Endothelial cell of umbilical vein (primary cell): ENCODE data around the gene IQCE. TPM values are rescaled to one million over a fixed set of nuclear protein-coding genes. Genes with fewer than 3 reads are reported as not detected.
"Not testable (repeated sequence)": the region's sequence is repeated elsewhere in the genome, so short reads cannot be mapped to it uniquely, and the experiment has no call there.

Source experiments
- BruUV-seq: library from RNA; stranded (reverse); fragments of 400-500 nt; replicated peaks from 2 replicates; lab custom pipeline; 2021; lab: Mats Ljungman, UMichigan
- CTCF ChIA-PET: fragments of 300-600, 350-600 bp; sonication (Branson Sonifier 250); formaldehyde crosslinking; loops from one replicate; lab custom pipeline; 2021; ENCODE audit warnings: antibody characterized with exemption, inconsistent platforms; lab: Charles Lee
- POLR2A ChIA-PET: fragments of 300-600, 350-600 bp; sonication (Branson Sonifier 250); formaldehyde crosslinking; loops from one replicate; lab custom pipeline; 2021; ENCODE audit warnings: antibody characterized with exemption, inconsistent platforms; lab: Charles Lee
- DNase-seq: peaks from one replicate; pipeline ENCODE4 v3.0.0-alpha.2; 2011; ENCODE audit warnings: low read depth, low spot score
- FAIRE-seq: peaks from 2 replicates; lab custom pipeline; 2011; peaks lifted over from hg19 to GRCh38; lab: Jason Lieb, UNC
- H2AFZ ChIP-seq: 2 replicates; pipeline ENCODE4 v1.6.0; 2012; ENCODE audit warnings: low read depth, low read length, control low read depth, inconsistent platforms
- H3K27ac ChIP-seq: 2 replicates; pipeline ENCODE4 v1.5.1; 2011; ENCODE audit warnings: low read depth, mild to moderate bottlenecking, control low read depth, low read length, moderate library complexity; ENCODE audit not compliant: insufficient read depth
- H3K27me3 ChIP-seq, 2 experiments: 2 replicates each; pipeline versions ENCODE4 v1.6.0 to v1.6.1; 2011; ENCODE audit warnings: low read length in 2 of 2, mixed read lengths in 1 of 2; ENCODE audit not compliant: control insufficient read depth in 2 of 2, insufficient read depth in 2 of 2
- H3K36me3 ChIP-seq, 2 experiments: 2 replicates in 1 of 2; 3 replicates in 1 of 2; pipeline ENCODE4 v1.5.1; 2011; ENCODE audit warnings: low read length in 2 of 2, mild to moderate bottlenecking in 1 of 2, moderate library complexity in 1 of 2; ENCODE audit not compliant: control insufficient read depth in 2 of 2, insufficient read depth in 2 of 2; ENCODE audit errors: extremely low read depth in 1 of 2
- H3K4me1 ChIP-seq: 3 replicates; pipeline ENCODE4 v1.5.1; 2011; ENCODE audit warnings: mild to moderate bottlenecking, low read length; ENCODE audit not compliant: control insufficient read depth, insufficient read depth; ENCODE audit errors: extremely low read depth
- H3K4me2 ChIP-seq: 2 replicates; pipeline ENCODE4 v1.6.1; 2011; ENCODE audit warnings: low read length, control low read depth, mixed read lengths; ENCODE audit not compliant: insufficient read depth
- H3K4me3 ChIP-seq, 3 experiments: fragments of 200-600 bp in 1 of 3; sonication (generic), shearing (Covaris generic) in 1 of 3; replicated peaks in 1 of 3; 2 replicates each; pipeline ENCODE4 v1.5.1; 2011 to 2016; ENCODE audit warnings: control low read depth in 3 of 3, low read length in 3 of 3, mild to moderate bottlenecking in 2 of 3, inconsistent platforms in 1 of 3, low read depth in 1 of 3, moderate library complexity in 1 of 3; ENCODE audit not compliant: insufficient read depth in 1 of 3
- H3K79me2 ChIP-seq: 2 replicates; pipeline ENCODE4 v1.6.0; 2012; ENCODE audit warnings: low read length, inconsistent platforms; ENCODE audit not compliant: control insufficient read depth, insufficient read depth
- H3K9ac ChIP-seq: replicated peaks from 2 replicates; pipeline ENCODE3; 2011; ENCODE audit warnings: low read length, control low read depth; ENCODE audit not compliant: insufficient read depth; ENCODE audit errors: extremely low read depth
- H3K9me1 ChIP-seq: replicated peaks from 3 replicates; pipeline ENCODE4 v1.6.0; 2011; ENCODE audit warnings: mild to moderate bottlenecking, low read length; ENCODE audit not compliant: control insufficient read depth, insufficient read depth; ENCODE audit errors: extremely low read depth
- H3K9me3 ChIP-seq: replicated peaks from 2 replicates; pipeline ENCODE4 v1.5.1; 2012; ENCODE audit warnings: low read length, inconsistent platforms; ENCODE audit not compliant: control insufficient read depth, insufficient read depth
- H4K20me1 ChIP-seq: replicated peaks from 2 replicates; pipeline ENCODE3; 2011; ENCODE audit warnings: mild to moderate bottlenecking, low read length; ENCODE audit not compliant: control insufficient read depth, insufficient read depth; ENCODE audit errors: extremely low read depth
- dilution Hi-C: fragments of 300-500 bp; cut with MboI; formaldehyde crosslinking; loops from one replicate; pipeline ENCODE4 v1.15.0; 2019; ENCODE audit warnings: low sequenced_read_pairs; ENCODE audit not compliant: extremely low pct_ligation_motif_present
- intact Hi-C: fragments of 100-400 bp; cut with micrococcal nuclease; formaldehyde crosslinking; loops from one replicate; pipeline ENCODE4 v1.10.0; 2022
- polyA plus RNA-seq, 4 experiments: library from polyadenylated mRNA; depleted of rRNA in 3 of 4; stranded (reverse) in 3 of 4; unstranded in 1 of 4; fragments of >200 nt; gene quantifications; 2 replicates each; pipeline versions ENCODE4 v1.2.1 to v1.2.3, GENCODE V29; 2011 to 2012; ENCODE audit warnings: missing spikeins in 1 of 4
- total RNA-seq: library from RNA; stranded (reverse); gene quantifications from 2 replicates; pipeline ENCODE4 v1.2.3, GENCODE V29; 2021

Gene IQCE
- total and polyA plus RNA-seq, 2 donors (not counting 3 experiments of a cell fraction or from before 2014, with no cell fraction given): 4.9 to 14.5 TPM

GRCh38 chr7:2532199-2532772 lies 26.5 kb upstream of the IQCE start:
- H3K27ac ChIP-seq, H3K4me3 ChIP-seq, POLR2A ChIA-PET, dilution Hi-C loops, H3K9me1 ChIP-seq, H3K27me3 ChIP-seq, H3K9ac ChIP-seq, BruUV-seq, intact Hi-C loops, DNase-seq, CTCF ChIA-PET, H2AFZ ChIP-seq, H3K4me2 ChIP-seq, H3K9me3 ChIP-seq, H4K20me1 ChIP-seq, H3K36me3 ChIP-seq, H3K79me2 ChIP-seq, FAIRE-seq: not testable (repeated sequence)
- H3K4me1 ChIP-seq: peaks cover 31% of the 10 kb centered on the region

- H3K9me1 ChIP-seq, H3K79me2 ChIP-seq, BruUV-seq, H3K27me3 ChIP-seq, H3K9ac ChIP-seq, H3K9me3 ChIP-seq, H3K36me3 ChIP-seq, dilution Hi-C loops, intact Hi-C loops, H2AFZ ChIP-seq, POLR2A ChIA-PET, H4K20me1 ChIP-seq, H3K4me3 ChIP-seq, CTCF ChIA-PET, DNase-seq, H3K4me2 ChIP-seq, H3K27ac ChIP-seq: not testable (repeated sequence)
- peak; percentile 40 for FAIRE-seq
- H3K4me1 ChIP-seq: peaks cover 27% of the 10 kb centered on the region
Measured at GRCh38 chr7:2532816-2533215, 26.0 kb upstream of the IQCE start.

- intact Hi-C loops, FAIRE-seq, H3K36me3 ChIP-seq, DNase-seq, dilution Hi-C loops, H3K4me2 ChIP-seq, H3K4me3 ChIP-seq, H3K9me1 ChIP-seq, POLR2A ChIA-PET, H2AFZ ChIP-seq, H4K20me1 ChIP-seq, H3K27ac ChIP-seq, H3K9me3 ChIP-seq, CTCF ChIA-PET, H3K27me3 ChIP-seq, H3K79me2 ChIP-seq, H3K9ac ChIP-seq: not testable (repeated sequence)
- peaks cover 23% of the 10 kb centered on the region for H3K4me1 ChIP-seq
- BruUV-seq: TSS peak; percentile 24
Measured at GRCh38 chr7:2533566-2533965, 25.2 kb upstream of the IQCE start.

- not testable (repeated sequence) for H3K9ac ChIP-seq
Measured at GRCh38 chr7:2534214-2534613, 24.6 kb upstream of the IQCE start.

More at GRCh38 chr7:2534214-2534613, 24.6 kb upstream of the IQCE start:
- H3K4me2 ChIP-seq, H3K9me3 ChIP-seq, FAIRE-seq, intact Hi-C loops, H3K79me2 ChIP-seq, H4K20me1 ChIP-seq, H2AFZ ChIP-seq, dilution Hi-C loops, CTCF ChIA-PET, POLR2A ChIA-PET, BruUV-seq, H3K27me3 ChIP-seq, DNase-seq, H3K9me1 ChIP-seq, H3K4me3 ChIP-seq, H3K27ac ChIP-seq, H3K36me3 ChIP-seq: not testable (repeated sequence)
- H3K4me1 ChIP-seq: peaks cover 18% of the 10 kb centered on the region
